PC-9 (cell line): Measurements from ENCODE around the gene GPR137.

ENCODE experiments used
- EZH2 ChIP-seq: fragments of 200-600 bp; sonication (generic); IDR thresholded peaks from 2 replicates; pipeline ENCODE4 v1.8.0; 2017; ENCODE audit warnings: antibody characterized with exemption, low read depth
- TF ChIP-seq, protein P1 (sequence below): fragments of 200-600 bp; sonication (generic); conservative IDR thresholded peaks from 2 replicates; pipeline ENCODE4 v1.6.1; 2017; ENCODE audit warnings: mixed run types, antibody characterized with exemption, mild to moderate bottlenecking, moderate library complexity

DNA sequence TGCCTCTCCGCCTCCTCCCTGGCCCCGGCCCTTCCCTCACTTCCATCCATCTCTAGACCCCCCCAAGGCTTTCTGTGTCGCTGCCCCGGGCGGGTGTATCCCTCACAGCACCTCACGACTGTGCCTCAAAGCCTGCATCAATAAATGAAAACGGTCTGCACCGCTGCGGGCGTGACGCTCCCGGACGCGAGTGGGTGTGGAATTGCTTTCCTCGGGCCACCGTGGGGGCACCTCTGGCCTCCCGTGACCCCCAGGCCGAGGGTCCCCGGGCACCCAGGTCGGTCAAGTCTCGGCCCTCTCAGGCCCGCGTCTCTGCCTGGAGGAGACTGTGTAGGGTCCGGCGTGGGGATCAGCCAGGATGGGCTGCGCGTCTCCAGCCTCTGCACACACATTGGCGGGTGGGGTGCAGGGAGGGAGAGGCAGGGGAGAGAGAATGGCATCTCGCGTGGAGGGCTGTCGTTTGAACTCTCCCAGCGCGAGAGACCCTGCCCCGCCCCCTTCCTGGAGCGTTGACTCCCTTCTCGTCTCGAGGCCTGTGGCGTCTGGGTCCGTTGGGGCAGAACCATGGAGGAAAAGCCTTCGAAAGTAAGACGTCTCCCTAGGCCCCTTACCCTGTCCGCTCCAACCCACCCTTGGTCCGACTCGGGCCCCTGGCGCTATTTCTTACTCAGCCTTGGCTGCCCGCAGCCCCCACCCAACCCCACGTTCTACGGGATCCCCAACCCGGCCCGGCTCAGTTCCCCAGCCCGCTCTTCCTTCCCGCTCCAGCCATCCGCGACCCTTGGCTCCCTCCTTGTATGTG lies 14.4 kb downstream of the GPR137 start, which contains the start of gene CATSPERZ:
- TF ChIP-seq, protein P1, sequence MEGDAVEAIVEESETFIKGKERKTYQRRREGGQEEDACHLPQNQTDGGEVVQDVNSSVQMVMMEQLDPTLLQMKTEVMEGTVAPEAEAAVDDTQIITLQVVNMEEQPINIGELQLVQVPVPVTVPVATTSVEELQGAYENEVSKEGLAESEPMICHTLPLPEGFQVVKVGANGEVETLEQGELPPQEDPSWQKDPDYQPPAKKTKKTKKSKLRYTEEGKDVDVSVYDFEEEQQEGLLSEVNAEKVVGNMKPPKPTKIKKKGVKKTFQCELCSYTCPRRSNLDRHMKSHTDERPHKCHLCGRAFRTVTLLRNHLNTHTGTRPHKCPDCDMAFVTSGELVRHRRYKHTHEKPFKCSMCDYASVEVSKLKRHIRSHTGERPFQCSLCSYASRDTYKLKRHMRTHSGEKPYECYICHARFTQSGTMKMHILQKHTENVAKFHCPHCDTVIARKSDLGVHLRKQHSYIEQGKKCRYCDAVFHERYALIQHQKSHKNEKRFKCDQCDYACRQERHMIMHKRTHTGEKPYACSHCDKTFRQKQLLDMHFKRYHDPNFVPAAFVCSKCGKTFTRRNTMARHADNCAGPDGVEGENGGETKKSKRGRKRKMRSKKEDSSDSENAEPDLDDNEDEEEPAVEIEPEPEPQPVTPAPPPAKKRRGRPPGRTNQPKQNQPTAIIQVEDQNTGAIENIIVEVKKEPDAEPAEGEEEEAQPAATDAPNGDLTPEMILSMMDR, result no peak
- no peak for TF ChIP-seq EZH2
